Neural cell (in vitro differentiated cells): ENCODE results near the gene APIP. TPM values are rescaled to one million over a fixed set of nuclear protein-coding genes. Genes with fewer than 3 reads are reported as not detected.

Experiments
- H2AFZ ChIP-seq: fragments of 200-600, 300-800 bp; sonication (generic), shearing (Covaris generic); 2 replicates; pipeline ENCODE4 v1.6.0; 2014; ENCODE audit warnings: low read depth, mild to moderate bottlenecking, antibody characterized with exemption, low read length, moderate library complexity
- H3F3A ChIP-seq: fragments of 200-600 bp; shearing (Covaris generic); 2 replicates; pipeline ENCODE4 v1.6.1; 2016; ENCODE audit warnings: mild to moderate bottlenecking, moderate library complexity, mixed read lengths, antibody characterized with exemption, low read length; ENCODE audit not compliant: insufficient read depth, poor library complexity, severe bottlenecking
- H3K27ac ChIP-seq: fragments of 200-600, 300-800 bp; sonication (generic), shearing (Covaris generic); 2 replicates; pipeline ENCODE4 v1.5.1; 2014; ENCODE audit warnings: mild to moderate bottlenecking, low read length, moderate library complexity
- H3K27me3 ChIP-seq: fragments of 300-800, 200-600 bp; sonication (generic), shearing (Covaris generic); 2 replicates; pipeline ENCODE4 v1.6.0; 2014; ENCODE audit warnings: mild to moderate bottlenecking, low read depth, low read length, moderate library complexity; ENCODE audit not compliant: insufficient read depth
- H3K36me3 ChIP-seq: fragments of 300-800, 200-600 bp; sonication (generic), shearing (Covaris generic); 2 replicates; pipeline ENCODE4 v1.5.1; 2014; ENCODE audit warnings: mild to moderate bottlenecking, antibody characterized with exemption, low read length, moderate library complexity; ENCODE audit not compliant: insufficient read depth
- H3K4me2 ChIP-seq: fragments of 300-800, 200-600 bp; sonication (generic), shearing (Covaris generic); 2 replicates; pipeline ENCODE4 v1.6.0; 2014; ENCODE audit warnings: mild to moderate bottlenecking, low read length
- H3K4me3 ChIP-seq: fragments of 300-800, 200-600 bp; sonication (generic), shearing (Covaris generic); 2 replicates; pipeline ENCODE4 v1.5.1; 2014; ENCODE audit warnings: mild to moderate bottlenecking, low read length, moderate library complexity
- H3K79me2 ChIP-seq: fragments of 200-600 bp; shearing (Covaris generic); replicated peaks from 2 replicates; pipeline ENCODE4 v1.6.0; 2014; ENCODE audit warnings: mild to moderate bottlenecking, low read length, moderate library complexity; ENCODE audit not compliant: insufficient read depth
- H3K9ac ChIP-seq: fragments of 300-800, 200-600 bp; sonication (generic), shearing (Covaris generic); 2 replicates; pipeline ENCODE4 v1.6.1; 2016; ENCODE audit warnings: mild to moderate bottlenecking, low read length, mixed read lengths
- H3K9me2 ChIP-seq: fragments of 200-600 bp; shearing (Covaris generic); 2 replicates; pipeline ENCODE4 v1.6.1; 2016; ENCODE audit warnings: mild to moderate bottlenecking, low read length, mixed read lengths; ENCODE audit not compliant: insufficient read depth
- H3K9me3 ChIP-seq: fragments of 200-600, 300-800 bp; sonication (generic), shearing (Covaris generic); 2 replicates; pipeline ENCODE4 v1.6.1; 2016; ENCODE audit warnings: mild to moderate bottlenecking, mixed run types, low read length, moderate library complexity, mixed read lengths
- H4K20me1 ChIP-seq: fragments of 200-600 bp; shearing (Covaris generic); 2 replicates; pipeline ENCODE4 v1.6.1; 2016; ENCODE audit warnings: mild to moderate bottlenecking, mixed run types; ENCODE audit not compliant: insufficient read depth
- EP300 ChIP-seq: fragments of 450-650 bp; conservative IDR thresholded peaks from 2 replicates; pipeline ENCODE4 v1.6.1; 2014; ENCODE audit warnings: antibody characterized with exemption, mild to moderate bottlenecking, moderate library complexity; ENCODE audit not compliant: poor library complexity, severe bottlenecking
- EZH2 ChIP-seq: fragments of 200-600, 300-800 bp; shearing (Covaris generic), sonication (generic); IDR thresholded peaks from 2 replicates; pipeline ENCODE4 v1.6.1; 2014; ENCODE audit warnings: antibody characterized with exemption, low read length, borderline replicate concordance, mild to moderate bottlenecking; ENCODE audit not compliant: insufficient read depth, poor library complexity, severe bottlenecking
- MXI1 ChIP-seq: fragments of 450-650 bp; conservative IDR thresholded peaks from 2 replicates; pipeline ENCODE4 v1.6.1; 2014; ENCODE audit warnings: antibody characterized with exemption, mild to moderate bottlenecking; ENCODE audit not compliant: poor library complexity, severe bottlenecking
- POLR2AphosphoS5 ChIP-seq: IDR thresholded peaks from 2 replicates; pipeline ENCODE4 v1.6.1; 2012
- RAD21 ChIP-seq: fragments of 450-650 bp; conservative IDR thresholded peaks from 2 replicates; pipeline ENCODE4 v1.6.1; 2014; ENCODE audit warnings: antibody characterized with exemption, mild to moderate bottlenecking, moderate library complexity
- SMC3 ChIP-seq: fragments of 450-650 bp; conservative IDR thresholded peaks from 2 replicates; pipeline ENCODE4 v1.6.1; 2014; ENCODE audit warnings: antibody characterized with exemption, mild to moderate bottlenecking, moderate library complexity; ENCODE audit not compliant: poor library complexity
- TAF1 ChIP-seq: IDR thresholded peaks from 2 replicates; pipeline ENCODE4 v1.6.1; 2012; ENCODE audit warnings: low read depth
- polyA plus RNA-seq: library from polyadenylated mRNA; depleted of rRNA; stranded (reverse); fragments of >200 nt; gene quantifications from 2 replicates; pipeline ENCODE4 v1.2.3, GENCODE V29; 2014
- TF ChIP-seq, protein P1 (sequence below): IDR thresholded peaks from 2 replicates; pipeline ENCODE4 v1.6.1; 2012; ENCODE audit warnings: borderline replicate concordance
- TF ChIP-seq, protein P2 (sequence below): fragments of 450-650 bp; IDR thresholded peaks from 2 replicates; pipeline ENCODE4 v1.5.1; 2014; ENCODE audit warnings: antibody characterized with exemption, mild to moderate bottlenecking, moderate library complexity; ENCODE audit not compliant: poor library complexity, severe bottlenecking

The APIP gene
- polyA plus RNA-seq, 1 donor from 2014 or later, result 45.9 TPM

GRCh38 chr11:34869425-34869824 is 46.8 kb downstream of the APIP start:
- Histone ChIP-seq H2AFZ (no peak overlapping the region), H3K36me3 (no peaks in the 10 kb centered on the region), H3K79me2 (no peaks in the 10 kb centered on the region), H3F3A (no peaks in the 10 kb centered on the region), H4K20me1 (no peaks in the 10 kb centered on the region), H3K27me3 (no peaks in the 10 kb centered on the region), H3K4me2 (no peak overlapping the region), H3K9me3 (no peaks in the 10 kb centered on the region), H3K9ac (no peak overlapping the region), H3K9me2 (no peaks in the 10 kb centered on the region), H3K4me3 (no peak overlapping the region), H3K27ac (no peak overlapping the region)
- TF ChIP-seq, protein P1, sequence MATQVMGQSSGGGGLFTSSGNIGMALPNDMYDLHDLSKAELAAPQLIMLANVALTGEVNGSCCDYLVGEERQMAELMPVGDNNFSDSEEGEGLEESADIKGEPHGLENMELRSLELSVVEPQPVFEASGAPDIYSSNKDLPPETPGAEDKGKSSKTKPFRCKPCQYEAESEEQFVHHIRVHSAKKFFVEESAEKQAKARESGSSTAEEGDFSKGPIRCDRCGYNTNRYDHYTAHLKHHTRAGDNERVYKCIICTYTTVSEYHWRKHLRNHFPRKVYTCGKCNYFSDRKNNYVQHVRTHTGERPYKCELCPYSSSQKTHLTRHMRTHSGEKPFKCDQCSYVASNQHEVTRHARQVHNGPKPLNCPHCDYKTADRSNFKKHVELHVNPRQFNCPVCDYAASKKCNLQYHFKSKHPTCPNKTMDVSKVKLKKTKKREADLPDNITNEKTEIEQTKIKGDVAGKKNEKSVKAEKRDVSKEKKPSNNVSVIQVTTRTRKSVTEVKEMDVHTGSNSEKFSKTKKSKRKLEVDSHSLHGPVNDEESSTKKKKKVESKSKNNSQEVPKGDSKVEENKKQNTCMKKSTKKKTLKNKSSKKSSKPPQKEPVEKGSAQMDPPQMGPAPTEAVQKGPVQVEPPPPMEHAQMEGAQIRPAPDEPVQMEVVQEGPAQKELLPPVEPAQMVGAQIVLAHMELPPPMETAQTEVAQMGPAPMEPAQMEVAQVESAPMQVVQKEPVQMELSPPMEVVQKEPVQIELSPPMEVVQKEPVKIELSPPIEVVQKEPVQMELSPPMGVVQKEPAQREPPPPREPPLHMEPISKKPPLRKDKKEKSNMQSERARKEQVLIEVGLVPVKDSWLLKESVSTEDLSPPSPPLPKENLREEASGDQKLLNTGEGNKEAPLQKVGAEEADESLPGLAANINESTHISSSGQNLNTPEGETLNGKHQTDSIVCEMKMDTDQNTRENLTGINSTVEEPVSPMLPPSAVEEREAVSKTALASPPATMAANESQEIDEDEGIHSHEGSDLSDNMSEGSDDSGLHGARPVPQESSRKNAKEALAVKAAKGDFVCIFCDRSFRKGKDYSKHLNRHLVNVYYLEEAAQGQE, result no peak
- TF ChIP-seq EP300, result no peak
- no peak for TF ChIP-seq POLR2AphosphoS5
- no peak for TF ChIP-seq MXI1
- TF ChIP-seq RAD21, result no peak

- Histone ChIP-seq H3K9me3 (no peaks in the 10 kb centered on the region), H3K79me2 (no peaks in the 10 kb centered on the region), H3K36me3 (no peaks in the 10 kb centered on the region), H3F3A (no peaks in the 10 kb centered on the region), H3K4me3 (no peak overlapping the region), H3K4me2 (no peak overlapping the region), H3K9me2 (no peaks in the 10 kb centered on the region), H3K27me3 (no peaks in the 10 kb centered on the region), H2AFZ (no peak overlapping the region), H3K9ac (no peak overlapping the region), H4K20me1 (no peaks in the 10 kb centered on the region), H3K27ac (no peak overlapping the region)
- TF ChIP-seq TAF1, result no peak
- TF ChIP-seq, protein P1, result no peak
- no peak for TF ChIP-seq RAD21
- no peak for TF ChIP-seq MXI1
- TF ChIP-seq, protein P2, sequence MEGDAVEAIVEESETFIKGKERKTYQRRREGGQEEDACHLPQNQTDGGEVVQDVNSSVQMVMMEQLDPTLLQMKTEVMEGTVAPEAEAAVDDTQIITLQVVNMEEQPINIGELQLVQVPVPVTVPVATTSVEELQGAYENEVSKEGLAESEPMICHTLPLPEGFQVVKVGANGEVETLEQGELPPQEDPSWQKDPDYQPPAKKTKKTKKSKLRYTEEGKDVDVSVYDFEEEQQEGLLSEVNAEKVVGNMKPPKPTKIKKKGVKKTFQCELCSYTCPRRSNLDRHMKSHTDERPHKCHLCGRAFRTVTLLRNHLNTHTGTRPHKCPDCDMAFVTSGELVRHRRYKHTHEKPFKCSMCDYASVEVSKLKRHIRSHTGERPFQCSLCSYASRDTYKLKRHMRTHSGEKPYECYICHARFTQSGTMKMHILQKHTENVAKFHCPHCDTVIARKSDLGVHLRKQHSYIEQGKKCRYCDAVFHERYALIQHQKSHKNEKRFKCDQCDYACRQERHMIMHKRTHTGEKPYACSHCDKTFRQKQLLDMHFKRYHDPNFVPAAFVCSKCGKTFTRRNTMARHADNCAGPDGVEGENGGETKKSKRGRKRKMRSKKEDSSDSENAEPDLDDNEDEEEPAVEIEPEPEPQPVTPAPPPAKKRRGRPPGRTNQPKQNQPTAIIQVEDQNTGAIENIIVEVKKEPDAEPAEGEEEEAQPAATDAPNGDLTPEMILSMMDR, result no peak
- no peak for TF ChIP-seq EP300
- TF ChIP-seq EZH2, result no peak
- no peak for TF ChIP-seq SMC3
- no peak for TF ChIP-seq POLR2AphosphoS5
Measured at GRCh38 chr11:34866375-34866774, 49.8 kb downstream of the APIP start.
